Raji (cell line): ENCODE results near the gene INMT.

Experiments
- POLR2A ChIP-seq: IDR thresholded peaks from 2 replicates; pipeline ENCODE4 v1.6.1; 2011; ENCODE audit warnings: low read depth, low read length, control low read depth; ENCODE audit not compliant: insufficient read depth

Gene INMT

GRCh38 chr7:30782690-30783089 lies 30.8 kb downstream of the INMT start:
- TF ChIP-seq POLR2A: no peak

GRCh38 chr7:30785786-30786185 lies 33.9 kb downstream of the INMT start:
- TF ChIP-seq POLR2A: no peak

GRCh38 chr7:30787486-30787885 lies 35.6 kb downstream of the INMT start:
- TF ChIP-seq POLR2A: no peak

GRCh38 chr7:30788640-30789333 lies 36.9 kb downstream of the INMT start:
- TF ChIP-seq POLR2A: no peak

- TF ChIP-seq POLR2A: no peak
These were observed 37.4 kb downstream of the INMT start for GRCh38 chr7:30789334-30789711.

- TF ChIP-seq POLR2A: no peak
These were observed 38.4 kb downstream of the INMT start for GRCh38 chr7:30790356-30790755.

- TF ChIP-seq POLR2A: no peak
These were observed 39.2 kb downstream of the INMT start for GRCh38 chr7:30791114-30791513.

GRCh38 chr7:30795161-30795948 lies 43.4 kb downstream of the INMT start:
- TF ChIP-seq POLR2A: no peak

GRCh38 chr7:30796105-30796869 lies 44.4 kb downstream of the INMT start:
- no peak for TF ChIP-seq POLR2A

GRCh38 chr7:30797176-30798040 lies 45.5 kb downstream of the INMT start:
- TF ChIP-seq POLR2A: no peak

GRCh38 chr7:30799206-30799975 lies 47.5 kb downstream of the INMT start:
- no peak for TF ChIP-seq POLR2A

GRCh38 chr7:30799976-30800661 lies 48.2 kb downstream of the INMT start:
- no peak for TF ChIP-seq POLR2A

- no peak for TF ChIP-seq POLR2A
These were observed 48.9 kb downstream of the INMT start for GRCh38 chr7:30800785-30801252.
